ENCODE data around the gene KRT84. TPM values are rescaled to one million over a fixed set of nuclear protein-coding genes. Genes with fewer than 3 reads are reported as not detected.

The KRT84 gene
- total RNA-seq, 1 experiment from 2014 or later, result not detected

DNA sequence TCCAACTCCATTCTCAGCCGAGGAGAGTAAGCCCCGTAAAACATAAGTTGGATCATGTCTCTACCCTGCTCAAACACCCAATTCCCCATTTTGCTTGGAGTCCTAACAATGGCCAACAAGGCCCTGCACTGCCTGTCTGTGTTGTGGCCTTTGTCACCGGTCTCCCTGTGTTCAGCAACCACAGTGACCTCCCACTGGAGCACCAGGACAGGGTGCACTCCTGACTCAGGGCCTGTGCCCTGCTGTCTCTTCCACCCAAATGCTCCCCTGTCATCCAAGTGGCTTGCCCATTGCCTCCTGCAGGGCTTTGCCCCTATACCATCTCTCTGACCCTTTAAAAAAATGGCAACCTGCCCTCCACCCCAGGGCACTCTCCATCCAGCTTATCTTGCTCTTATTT lies 13.7 kb downstream of the KRT84 start:
- no peak for DNase-seq
- intact Hi-C loops (cut with micrococcal nuclease; ENCODE audit: unreplicated experiment), result loop anchor here (1.0 kb wide), 2 partner anchors 136 to 509 kb away; no protein-coding TSS in a partner anchor
- Histone ChIP-seq H3K4me1 (no peaks in the 10 kb centered on the region), H3K4me3 (ENCODE audit: low read depth, low read length) (no peak overlapping the region), H3K9me3 (no peaks in the 10 kb centered on the region), H3K36me3 (ENCODE audit: control insufficient read depth, insufficient read depth, low read length) (no peaks in the 10 kb centered on the region), H3K27me3 (replicated peaks; ENCODE audit: control insufficient read depth, insufficient read depth, low read length) (no peaks in the 10 kb centered on the region)
- Mint-ChIP-seq H3K9me3 (ENCODE audit: unreplicated experiment) (no peaks in the 10 kb centered on the region), H3K36me3 (ENCODE audit: insufficient read depth, unreplicated experiment) (no peaks in the 10 kb centered on the region), H3K4me1 (ENCODE audit: low read depth, unreplicated experiment) (peaks cover 8% of the 10 kb centered on the region), H3K4me3 (ENCODE audit: unreplicated experiment) (no peak overlapping the region), H3K27me3 (ENCODE audit: insufficient read depth, unreplicated experiment) (no peaks in the 10 kb centered on the region), H3K27ac (ENCODE audit: unreplicated experiment) (no peak overlapping the region)
- TF ChIP-seq CTCF (IDR thresholded peaks at IDR 0.05; ENCODE audit: insufficient read depth in 1 of 2, low read depth in 1 of 2, low read length in 1 of 2, severe bottlenecking in 1 of 2, unreplicated experiment in 1 of 2), result no peak
- ChIA-PET POLR2A (no interaction called here), CTCF (interaction anchor here (1.1 to 2.0 kb wide), 5 partner anchors 90 to 609 kb away, joined by 3 to 6 read pairs (median 6); no protein-coding TSS in a partner anchor)
- no TSS peak for BruUV-seq (replicated peaks)

DNA sequence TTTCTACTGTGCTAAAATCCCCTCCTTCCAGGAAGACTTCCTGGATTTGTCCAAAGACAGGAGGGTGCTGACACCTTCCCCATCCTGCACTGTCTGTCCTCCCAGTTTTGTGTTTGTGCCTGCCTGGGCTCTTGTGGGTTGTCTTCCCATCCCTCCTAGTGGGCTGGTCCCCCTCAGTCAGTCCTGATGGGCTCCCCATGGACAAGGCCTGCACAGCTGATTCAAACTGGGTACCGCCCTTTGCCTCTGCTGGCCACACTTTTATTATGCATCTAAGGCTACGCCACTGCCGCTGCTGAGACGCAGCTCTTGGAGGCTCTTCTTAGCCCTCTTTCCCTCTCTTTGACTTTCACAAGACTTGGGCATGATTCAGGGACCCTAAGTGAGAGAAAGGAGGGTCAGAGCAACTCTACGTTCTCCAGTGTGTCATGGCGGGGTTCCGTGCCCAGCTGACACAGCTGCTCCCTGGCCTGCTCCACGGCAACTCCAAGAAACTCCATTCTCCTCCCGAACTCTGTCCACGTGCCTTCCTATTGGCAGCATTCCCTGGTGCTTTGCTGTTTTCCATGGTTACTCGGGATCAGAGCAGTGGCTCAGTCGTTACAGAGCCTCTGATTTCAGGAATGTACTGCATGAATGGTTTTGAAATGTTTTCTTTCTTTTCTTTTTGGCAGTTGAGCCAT lies 14.4 kb downstream of the KRT84 start:
- H3K4me1 ChIP-seq, result no peaks in the 10 kb centered on the region
- H3K27ac Mint-ChIP-seq (ENCODE audit: unreplicated experiment), result no peak overlapping the region
- peaks cover 8% of the 10 kb centered on the region for H3K4me1 Mint-ChIP-seq (ENCODE audit: low read depth, unreplicated experiment)
- no peak overlapping the region for H3K4me3 ChIP-seq (ENCODE audit: low read depth, low read length)
- no peaks in the 10 kb centered on the region for H3K36me3 ChIP-seq (ENCODE audit: control insufficient read depth, insufficient read depth, low read length)
- H3K27me3 Mint-ChIP-seq (ENCODE audit: insufficient read depth, unreplicated experiment), result no peaks in the 10 kb centered on the region
- BruUV-seq (replicated peaks), result no TSS peak
- H3K4me3 Mint-ChIP-seq (ENCODE audit: unreplicated experiment), result no peak overlapping the region
- intact Hi-C loops (cut with micrococcal nuclease; ENCODE audit: unreplicated experiment), result no loop called here
- H3K9me3 ChIP-seq, result no peaks in the 10 kb centered on the region
- no peaks in the 10 kb centered on the region for H3K9me3 Mint-ChIP-seq (ENCODE audit: unreplicated experiment)
- H3K27me3 ChIP-seq (replicated peaks; ENCODE audit: control insufficient read depth, insufficient read depth, low read length), result no peaks in the 10 kb centered on the region
- DNase-seq, result no peak
- CTCF ChIA-PET, result interaction anchor here (1.1 to 2.0 kb wide), 3 partner anchors 214 to 509 kb away, joined by 3 to 6 read pairs (median 3); no protein-coding TSS in a partner anchor
- POLR2A ChIA-PET, result no interaction called here
- no peak for TF ChIP-seq CTCF (IDR thresholded peaks at IDR 0.05; ENCODE audit: insufficient read depth in 1 of 2, low read depth in 1 of 2, low read length in 1 of 2, severe bottlenecking in 1 of 2, unreplicated experiment in 1 of 2)
- H3K36me3 Mint-ChIP-seq (ENCODE audit: insufficient read depth, unreplicated experiment), result no peaks in the 10 kb centered on the region

GRCh38 chr12:52369809-52370208 lies 15.6 kb downstream of the KRT84 start:
- no peaks in the 10 kb centered on the region for H3K9me3 ChIP-seq
- BruUV-seq (replicated peaks), result no TSS peak
- intact Hi-C loops (cut with micrococcal nuclease; ENCODE audit: unreplicated experiment), result no loop called here
- no peaks in the 10 kb centered on the region for H3K9me3 Mint-ChIP-seq (ENCODE audit: unreplicated experiment)
- H3K36me3 ChIP-seq (ENCODE audit: control insufficient read depth, insufficient read depth, low read length), result no peaks in the 10 kb centered on the region
- H3K4me1 Mint-ChIP-seq (ENCODE audit: low read depth, unreplicated experiment), result peaks cover 8% of the 10 kb centered on the region
- DNase-seq, result no peak
- CTCF ChIA-PET, result interaction anchor here (0.9 kb wide), 1 partner anchor 62 kb away, joined by 4 read pairs; no protein-coding TSS in a partner anchor
- TF ChIP-seq CTCF (IDR thresholded peaks at IDR 0.05; ENCODE audit: insufficient read depth in 1 of 2, low read depth in 1 of 2, low read length in 1 of 2, severe bottlenecking in 1 of 2, unreplicated experiment in 1 of 2), result no peak
- POLR2A ChIA-PET, result no interaction called here
- H3K4me3 Mint-ChIP-seq (ENCODE audit: unreplicated experiment), result no peak overlapping the region
- H3K4me1 ChIP-seq, result no peaks in the 10 kb centered on the region
- no peak overlapping the region for H3K4me3 ChIP-seq (ENCODE audit: low read depth, low read length)
- H3K36me3 Mint-ChIP-seq (ENCODE audit: insufficient read depth, unreplicated experiment), result no peaks in the 10 kb centered on the region
- H3K27me3 ChIP-seq (replicated peaks; ENCODE audit: control insufficient read depth, insufficient read depth, low read length), result no peaks in the 10 kb centered on the region
- no peaks in the 10 kb centered on the region for H3K27me3 Mint-ChIP-seq (ENCODE audit: insufficient read depth, unreplicated experiment)
- no peak overlapping the region for H3K27ac Mint-ChIP-seq (ENCODE audit: unreplicated experiment)
